Smooth muscle cell (in vitro differentiated cells): ENCODE measurements around the gene TRPM3. TPM values are rescaled to one million over a fixed set of nuclear protein-coding genes. Genes with fewer than 3 reads are reported as not detected.
A peak's percentile ranks its signal among the peaks of the same experiment; 100 is the strongest.

ENCODE experiments used
- DNase-seq: peaks from one replicate; lab custom pipeline; 2025; ENCODE audit not compliant: unreplicated experiment; lab: John Stamatoyannopoulos, UW
- H2AFZ ChIP-seq: fragments of 200-600 bp; sonication (generic); 2 replicates; pipeline ENCODE4 v1.6.0; 2016; ENCODE audit warnings: antibody characterized with exemption, low read depth, mild to moderate bottlenecking
- H3F3A ChIP-seq: fragments of 200-600 bp; sonication (generic); 2 replicates; pipeline ENCODE4 v1.6.0; 2017; ENCODE audit warnings: antibody characterized with exemption, low read depth
- H3K27ac ChIP-seq: fragments of 200-600 bp; sonication (generic); 2 replicates; pipeline ENCODE4 v1.5.1; 2016; ENCODE audit warnings: low read depth, mild to moderate bottlenecking
- H3K27me3 ChIP-seq: fragments of 200-600 bp; sonication (generic); 2 replicates; pipeline ENCODE4 v1.6.1; 2016; ENCODE audit warnings: low read depth, mild to moderate bottlenecking
- H3K36me3 ChIP-seq: fragments of 200-600 bp; sonication (generic); 2 replicates; pipeline ENCODE4 v1.5.1; 2016; ENCODE audit warnings: low read depth
- H3K4me1 ChIP-seq: fragments of 200-600 bp; sonication (generic); 2 replicates; pipeline ENCODE4 v1.5.1; 2016; ENCODE audit warnings: low read depth
- H3K4me2 ChIP-seq: fragments of 200-600 bp; sonication (generic); 2 replicates; pipeline ENCODE4 v1.6.0; 2016; ENCODE audit warnings: mild to moderate bottlenecking
- H3K4me3 ChIP-seq: fragments of 200-600 bp; sonication (generic); 2 replicates; pipeline ENCODE4 v1.5.1; 2016; ENCODE audit warnings: mild to moderate bottlenecking
- H3K79me2 ChIP-seq: fragments of 200-600 bp; sonication (generic); 2 replicates; pipeline ENCODE4 v1.6.0; 2016; ENCODE audit warnings: low read depth, mild to moderate bottlenecking
- H3K9ac ChIP-seq: fragments of 200-600 bp; sonication (generic); 2 replicates; pipeline ENCODE4 v1.6.0; 2016; ENCODE audit warnings: low read depth
- H3K9me3 ChIP-seq: fragments of 200-600 bp; sonication (generic); replicated peaks from 2 replicates; pipeline ENCODE4 v1.5.1; 2016; ENCODE audit warnings: low read depth
- H4K20me1 ChIP-seq: fragments of 200-600 bp; sonication (generic); 2 replicates; pipeline ENCODE4 v1.6.0; 2016; ENCODE audit warnings: low read depth
- CTCF ChIP-seq: fragments of 200-600 bp; sonication (generic); IDR thresholded peaks from 2 replicates; pipeline ENCODE4 v1.5.1; 2017; ENCODE audit warnings: borderline replicate concordance, mild to moderate bottlenecking, antibody characterized with exemption; ENCODE audit not compliant: insufficient read depth, poor library complexity, severe bottlenecking
- WGBS: methylation state at CpG from one replicate; pipeline ENCODE4 v1.1.7; 2016; ENCODE audit warnings: low lambda C conversion rate; 5-methylcytosine and 5-hydroxymethylcytosine counted together
- polyA plus RNA-seq: library from polyadenylated mRNA; unstranded; fragments of >200 nt; fragmentation: Nextera tagmentation; extraction: Ambion mirVana; gene quantifications from 2 replicates; pipeline ENCODE4 v1.2.1, GENCODE V29; 2016
- total RNA-seq: library from RNA; depleted of rRNA; stranded (reverse); fragments of >200 nt; gene quantifications from 2 replicates; pipeline ENCODE4 v1.2.3, GENCODE V29; 2014

Gene TRPM3
- total and polyA plus RNA-seq, 2 experiments from 2014 or later = not detected

GRCh38 chr9:70563010-70563409 lies 558.4 kb downstream of the TRPM3 start:
- no peak for TF ChIP-seq CTCF
- Histone ChIP-seq H4K20me1 (no peaks in the 10 kb centered on the region), H3K36me3 (no peaks in the 10 kb centered on the region), H3K4me2 (peak overlapping the region; percentile 58), H3K4me1 (peaks cover 20% of the 10 kb centered on the region), H3K79me2 (no peaks in the 10 kb centered on the region), H3K9me3 (no peaks in the 10 kb centered on the region), H3K4me3 (no peak overlapping the region), H3K9ac (peak overlapping the region; percentile 58), H2AFZ (no peak overlapping the region), H3K27me3 (no peaks in the 10 kb centered on the region), H3K27ac (peak overlapping the region; percentile 90), H3F3A (peaks cover 16% of the 10 kb centered on the region)
- WGBS = 95% methylated on average over 4 of the region's 4 CpGs
- DNase-seq = no peak

GRCh38 chr9:70561786-70562395 lies 559.5 kb downstream of the TRPM3 start:
- Histone ChIP-seq H3K4me1 (peaks cover 20% of the 10 kb centered on the region), H3K36me3 (no peaks in the 10 kb centered on the region), H3K4me2 (no peak overlapping the region), H3K9ac (no peak overlapping the region), H3K79me2 (no peaks in the 10 kb centered on the region), H3F3A (peaks cover 16% of the 10 kb centered on the region), H3K9me3 (no peaks in the 10 kb centered on the region), H3K27ac (peak overlapping the region; percentile 33), H2AFZ (no peak overlapping the region), H3K4me3 (no peak overlapping the region), H3K27me3 (no peaks in the 10 kb centered on the region), H4K20me1 (no peaks in the 10 kb centered on the region)
- DNase-seq = no peak
- WGBS = 34% methylated on average over 3 of the region's 3 CpGs
- no peak for TF ChIP-seq CTCF

- H4K20me1 ChIP-seq = no peaks in the 10 kb centered on the region
- no peak overlapping the region for H3K9ac ChIP-seq
- no peak overlapping the region for H2AFZ ChIP-seq
- no peak overlapping the region for H3K4me3 ChIP-seq
- no peaks in the 10 kb centered on the region for H3K9me3 ChIP-seq
- H3F3A ChIP-seq = peaks cover 16% of the 10 kb centered on the region
- peaks cover 20% of the 10 kb centered on the region for H3K4me1 ChIP-seq
- no peak overlapping the region for H3K4me2 ChIP-seq
- H3K27ac ChIP-seq = no peak overlapping the region
- no peaks in the 10 kb centered on the region for H3K36me3 ChIP-seq
- 70% methylated on average over 4 of the region's 4 CpGs for WGBS
- H3K27me3 ChIP-seq = no peaks in the 10 kb centered on the region
- no peak for TF ChIP-seq CTCF
- no peak for DNase-seq
- H3K79me2 ChIP-seq = no peaks in the 10 kb centered on the region
Observed at GRCh38 chr9:70561111-70561510, 560.3 kb downstream of the TRPM3 start.

- H3K4me1 ChIP-seq = peaks cover 17% of the 10 kb centered on the region
- no peak for DNase-seq
- H3K27me3 ChIP-seq = no peaks in the 10 kb centered on the region
- no peaks in the 10 kb centered on the region for H3K9me3 ChIP-seq
- no peak overlapping the region for H3K4me2 ChIP-seq
- H3K27ac ChIP-seq = no peak overlapping the region
- H3K4me3 ChIP-seq = no peak overlapping the region
- H2AFZ ChIP-seq = no peak overlapping the region
- TF ChIP-seq CTCF = no peak
- peaks cover 13% of the 10 kb centered on the region for H3F3A ChIP-seq
- no peaks in the 10 kb centered on the region for H3K36me3 ChIP-seq
- no peak overlapping the region for H3K9ac ChIP-seq
- no peaks in the 10 kb centered on the region for H4K20me1 ChIP-seq
- no peaks in the 10 kb centered on the region for H3K79me2 ChIP-seq
Observed at GRCh38 chr9:70559102-70559501, 562.3 kb downstream of the TRPM3 start.
